ENCODE data around the gene TRHDE.

TRHDE gene

GRCh38 chr12:72433298-72433697 lies 161.1 kb downstream of the TRHDE start:
- no peak for DNase-seq (ENCODE audit: low read depth in 2 of 3, low spot score in 1 of 3)

GRCh38 chr12:72434999-72435398 lies 162.8 kb downstream of the TRHDE start:
- DNase-seq (ENCODE audit: low read depth in 2 of 3, low spot score in 1 of 3), result no peak

GRCh38 chr12:72442217-72442616 lies 170.0 kb downstream of the TRHDE start:
- DNase-seq (ENCODE audit: low read depth in 2 of 3, low spot score in 1 of 3), result no peak

GRCh38 chr12:72444125-72444524 lies 172.0 kb downstream of the TRHDE start:
- DNase-seq (ENCODE audit: low read depth in 2 of 3, low spot score in 1 of 3), result no peak

GRCh38 chr12:72444566-72444965 lies 172.4 kb downstream of the TRHDE start:
- no peak for DNase-seq (ENCODE audit: low read depth in 2 of 3, low spot score in 1 of 3)

GRCh38 chr12:72448089-72448488 lies 175.9 kb downstream of the TRHDE start:
- DNase-seq (ENCODE audit: low read depth in 2 of 3, low spot score in 1 of 3), result no peak

GRCh38 chr12:72448805-72449204 lies 176.6 kb downstream of the TRHDE start:
- no peak for DNase-seq (ENCODE audit: low read depth in 2 of 3, low spot score in 1 of 3)

GRCh38 chr12:72453066-72453465 lies 180.9 kb downstream of the TRHDE start:
- no peak for DNase-seq (ENCODE audit: low read depth in 2 of 3, low spot score in 1 of 3)

- DNase-seq (ENCODE audit: low read depth in 2 of 3, low spot score in 1 of 3), result no peak
These were observed 181.4 kb downstream of the TRHDE start for GRCh38 chr12:72453550-72453949.

GRCh38 chr12:72464471-72464870 lies 192.3 kb downstream of the TRHDE start:
- no peak for DNase-seq (ENCODE audit: low read depth in 2 of 3, low spot score in 1 of 3)

GRCh38 chr12:72465155-72465554 lies 193.0 kb downstream of the TRHDE start:
- no peak for DNase-seq (ENCODE audit: low read depth in 2 of 3, low spot score in 1 of 3)

GRCh38 chr12:72465940-72466630 lies 193.9 kb downstream of the TRHDE start:
- DNase-seq (ENCODE audit: low read depth in 2 of 3, low spot score in 1 of 3), result no peak

GRCh38 chr12:72467985-72468384 lies 195.8 kb downstream of the TRHDE start:
- no peak for DNase-seq (ENCODE audit: low read depth in 2 of 3, low spot score in 1 of 3)

- DNase-seq (ENCODE audit: low read depth in 2 of 3, low spot score in 1 of 3), result no peak
These were observed 196.3 kb downstream of the TRHDE start for GRCh38 chr12:72468505-72468904.

GRCh38 chr12:72471806-72472205 lies 199.6 kb downstream of the TRHDE start:
- no peak for DNase-seq (ENCODE audit: low read depth in 2 of 3, low spot score in 1 of 3)

- DNase-seq (ENCODE audit: low read depth in 2 of 3, low spot score in 1 of 3), result no peak
These were observed 200.2 kb downstream of the TRHDE start for GRCh38 chr12:72472350-72472749.

- DNase-seq (ENCODE audit: low read depth in 2 of 3, low spot score in 1 of 3), result no peak
These were observed 204.1 kb downstream of the TRHDE start for GRCh38 chr12:72476301-72476700.

- no peak for DNase-seq (ENCODE audit: low read depth in 2 of 3, low spot score in 1 of 3)
These were observed 213.0 kb downstream of the TRHDE start for GRCh38 chr12:72485017-72485701.

- DNase-seq (ENCODE audit: low read depth in 2 of 3, low spot score in 1 of 3), result no peak
These were observed 219.3 kb downstream of the TRHDE start for GRCh38 chr12:72491426-72491825.

GRCh38 chr12:72493407-72493806 lies 221.2 kb downstream of the TRHDE start:
- no peak for DNase-seq (ENCODE audit: low read depth in 2 of 3, low spot score in 1 of 3)

- no peak for DNase-seq (ENCODE audit: low read depth in 2 of 3, low spot score in 1 of 3)
These were observed 226.2 kb downstream of the TRHDE start for GRCh38 chr12:72498354-72498753.

GRCh38 chr12:72499244-72499643 lies 227.1 kb downstream of the TRHDE start:
- no peak for DNase-seq (ENCODE audit: low read depth in 2 of 3, low spot score in 1 of 3)

GRCh38 chr12:72502546-72502945 lies 230.4 kb downstream of the TRHDE start:
- no peak for DNase-seq (ENCODE audit: low read depth in 2 of 3, low spot score in 1 of 3)

Data from stimulated activated CD4-positive, alpha-beta T cell treated with anti-CD3 and anti-CD28 coated beads, Interleukin-12 subunit alpha, Interleukin-12 subunit beta, amount 100 ng/mL, for 48 hours (primary cell).